ENCODE results near the gene ZNF512. TPM values are rescaled to one million over a fixed set of nuclear protein-coding genes. Genes with fewer than 3 reads are reported as not detected.

ZNF512 gene
- polyA plus RNA-seq, 1 donor (not counting 4 experiments of a cell fraction or from before 2014, with no cell fraction given) = 16.6 TPM

DNA sequence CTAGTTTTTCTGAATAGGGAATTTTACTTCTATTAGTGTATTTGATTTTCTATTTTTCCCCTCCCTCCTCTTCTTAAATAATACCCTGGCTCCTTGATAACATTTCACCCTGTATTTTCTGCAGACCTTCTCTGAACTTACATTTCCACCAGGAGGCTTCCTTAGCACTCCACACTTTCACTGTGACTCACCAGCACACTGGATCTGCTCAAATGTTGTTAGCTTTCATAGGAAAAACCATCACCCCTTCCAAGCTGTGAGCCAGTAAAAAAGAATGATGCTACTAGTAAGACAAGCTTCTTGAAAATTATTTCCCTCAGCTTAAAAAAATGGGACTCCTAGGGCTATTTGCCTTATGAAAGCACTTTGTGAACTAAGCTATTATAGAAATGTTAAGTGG is 64.4 kb downstream of the ZNF512 start:
- H2AFZ ChIP-seq (ENCODE audit: control insufficient read depth, low read length) = no peak overlapping the region
- peaks cover 3% of the 10 kb centered on the region for H3K4me1 ChIP-seq (ENCODE audit: control insufficient read depth, extremely low read depth, insufficient read depth, low read length)
- no peaks in the 10 kb centered on the region for H3K9me1 ChIP-seq (ENCODE audit: control insufficient read depth, extremely low read depth, insufficient read depth, low read length)
- H3K4me2 ChIP-seq (ENCODE audit: control insufficient read depth, extremely low read depth, insufficient read depth, low read depth, low read length) = no peak overlapping the region
- peaks cover 11 to 13% of the 10 kb centered on the region in 2 experiments for H3K36me3 ChIP-seq (ENCODE audit: control insufficient read depth in 2 of 2, extremely low read depth in 1 of 2, insufficient read depth in 2 of 2, low read length in 2 of 2)
- H3K79me2 ChIP-seq (ENCODE audit: control insufficient read depth, insufficient read depth, low read length) = no peaks in the 10 kb centered on the region
- H3K27me3 ChIP-seq (ENCODE audit: control insufficient read depth, extremely low read depth, insufficient read depth, low read length) = no peaks in the 10 kb centered on the region
- H3K4me3 ChIP-seq (ENCODE audit: control insufficient read depth in 2 of 3, extremely low read depth in 1 of 3, insufficient read depth in 2 of 3, low read depth in 1 of 3, low read length in 3 of 3) = no peak overlapping the region
- no peak overlapping the region for H3K9ac ChIP-seq (ENCODE audit: control insufficient read depth, extremely low read depth, insufficient read depth, low read length)
- no peak for DNase-seq (ENCODE audit: low read depth, low spot score)
- H3K27ac ChIP-seq (ENCODE audit: control insufficient read depth, insufficient read depth, low read length) = no peak overlapping the region
- dilution Hi-C loops (cut with MboI; ENCODE audit: extremely low pct_ligation_motif_present, low sequenced_read_pairs) = no loop called here
- no peaks in the 10 kb centered on the region for H3K9me3 ChIP-seq (ENCODE audit: control insufficient read depth, low read depth, low read length)
- TF ChIP-seq, protein P1, sequence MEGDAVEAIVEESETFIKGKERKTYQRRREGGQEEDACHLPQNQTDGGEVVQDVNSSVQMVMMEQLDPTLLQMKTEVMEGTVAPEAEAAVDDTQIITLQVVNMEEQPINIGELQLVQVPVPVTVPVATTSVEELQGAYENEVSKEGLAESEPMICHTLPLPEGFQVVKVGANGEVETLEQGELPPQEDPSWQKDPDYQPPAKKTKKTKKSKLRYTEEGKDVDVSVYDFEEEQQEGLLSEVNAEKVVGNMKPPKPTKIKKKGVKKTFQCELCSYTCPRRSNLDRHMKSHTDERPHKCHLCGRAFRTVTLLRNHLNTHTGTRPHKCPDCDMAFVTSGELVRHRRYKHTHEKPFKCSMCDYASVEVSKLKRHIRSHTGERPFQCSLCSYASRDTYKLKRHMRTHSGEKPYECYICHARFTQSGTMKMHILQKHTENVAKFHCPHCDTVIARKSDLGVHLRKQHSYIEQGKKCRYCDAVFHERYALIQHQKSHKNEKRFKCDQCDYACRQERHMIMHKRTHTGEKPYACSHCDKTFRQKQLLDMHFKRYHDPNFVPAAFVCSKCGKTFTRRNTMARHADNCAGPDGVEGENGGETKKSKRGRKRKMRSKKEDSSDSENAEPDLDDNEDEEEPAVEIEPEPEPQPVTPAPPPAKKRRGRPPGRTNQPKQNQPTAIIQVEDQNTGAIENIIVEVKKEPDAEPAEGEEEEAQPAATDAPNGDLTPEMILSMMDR (optimal IDR thresholded peaks at IDR 0.05 in 1 of 3, IDR thresholded peaks at IDR 0.05 in 1 of 3, conservative IDR thresholded peaks at IDR 0.05 in 1 of 3; ENCODE audit: extremely low read depth in 1 of 3, insufficient read depth in 2 of 3, low read length in 3 of 3) = no peak
- no peak for TF ChIP-seq EZH2 (IDR thresholded peaks at IDR 0.05; ENCODE audit: low read length)
- H4K20me1 ChIP-seq (ENCODE audit: control insufficient read depth, extremely low read depth, insufficient read depth, low read length) = no peaks in the 10 kb centered on the region
- FAIRE-seq = no peak

DNA sequence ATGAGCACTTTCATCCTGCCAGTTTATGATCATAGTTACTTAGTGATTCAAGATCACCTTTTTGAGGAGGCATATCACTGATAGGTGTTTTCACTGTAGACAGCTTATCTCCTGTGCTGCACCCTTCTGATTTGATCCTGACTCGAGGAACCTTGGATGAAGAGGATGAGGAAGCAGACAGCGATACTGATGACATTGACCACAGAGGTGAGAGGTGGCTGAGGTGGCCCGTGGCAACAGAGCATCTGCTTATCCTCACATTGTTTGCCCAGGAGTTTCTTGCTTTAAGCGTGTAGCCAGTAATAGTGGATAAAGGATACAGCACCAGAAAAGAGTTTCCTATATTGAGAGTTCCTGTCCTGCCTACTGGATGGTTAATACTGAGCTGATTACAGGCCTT is 64.9 kb downstream of the ZNF512 start:
- no peak overlapping the region for H3K4me3 ChIP-seq (ENCODE audit: control insufficient read depth in 2 of 3, extremely low read depth in 1 of 3, insufficient read depth in 2 of 3, low read depth in 1 of 3, low read length in 3 of 3)
- H3K9ac ChIP-seq (ENCODE audit: control insufficient read depth, extremely low read depth, insufficient read depth, low read length) = no peak overlapping the region
- no peak overlapping the region for H3K4me2 ChIP-seq (ENCODE audit: control insufficient read depth, extremely low read depth, insufficient read depth, low read depth, low read length)
- no peaks in the 10 kb centered on the region for H3K9me1 ChIP-seq (ENCODE audit: control insufficient read depth, extremely low read depth, insufficient read depth, low read length)
- dilution Hi-C loops (cut with MboI; ENCODE audit: extremely low pct_ligation_motif_present, low sequenced_read_pairs) = no loop called here
- H3K36me3 ChIP-seq (ENCODE audit: control insufficient read depth in 2 of 2, extremely low read depth in 1 of 2, insufficient read depth in 2 of 2, low read length in 2 of 2) = peaks cover 11 to 12% of the 10 kb centered on the region in 2 experiments
- DNase-seq (ENCODE audit: low read depth, low spot score) (no peak), FAIRE-seq (no peak)
- TF ChIP-seq EZH2 (IDR thresholded peaks at IDR 0.05; ENCODE audit: low read length) = no peak
- TF ChIP-seq, protein P1 (optimal IDR thresholded peaks at IDR 0.05 in 1 of 3, IDR thresholded peaks at IDR 0.05 in 1 of 3, conservative IDR thresholded peaks at IDR 0.05 in 1 of 3; ENCODE audit: extremely low read depth in 1 of 3, insufficient read depth in 2 of 3, low read length in 3 of 3) = no peak
- H2AFZ ChIP-seq (ENCODE audit: control insufficient read depth, low read length) = no peak overlapping the region
- H3K4me1 ChIP-seq (ENCODE audit: control insufficient read depth, extremely low read depth, insufficient read depth, low read length) = peaks cover 7% of the 10 kb centered on the region
- H3K27me3 ChIP-seq (ENCODE audit: control insufficient read depth, extremely low read depth, insufficient read depth, low read length) = no peaks in the 10 kb centered on the region
- H3K27ac ChIP-seq (ENCODE audit: control insufficient read depth, insufficient read depth, low read length) = no peak overlapping the region
- H3K9me3 ChIP-seq (ENCODE audit: control insufficient read depth, low read depth, low read length) = no peaks in the 10 kb centered on the region
- no peaks in the 10 kb centered on the region for H4K20me1 ChIP-seq (ENCODE audit: control insufficient read depth, extremely low read depth, insufficient read depth, low read length)
- no peaks in the 10 kb centered on the region for H3K79me2 ChIP-seq (ENCODE audit: control insufficient read depth, insufficient read depth, low read length)

All from keratinocyte (primary cell).